SIG-M5 (cell line): ENCODE results near the gene MATN1.

ENCODE experiments used
- DNase-seq: peaks from one replicate; lab custom pipeline; 2025; lab: John Stamatoyannopoulos, UW

The MATN1 gene

GRCh38 chr1:30680879-30681278 lies 42.5 kb downstream of the MATN1 start:
- no peak for DNase-seq

- no peak for DNase-seq
Observed at GRCh38 chr1:30680429-30680828, 43.0 kb downstream of the MATN1 start.

- DNase-seq, result no peak
Observed at GRCh38 chr1:30679976-30680305, 43.4 kb downstream of the MATN1 start.

- no peak for DNase-seq
Observed at GRCh38 chr1:30679201-30679975, 44.0 kb downstream of the MATN1 start.

DNA sequence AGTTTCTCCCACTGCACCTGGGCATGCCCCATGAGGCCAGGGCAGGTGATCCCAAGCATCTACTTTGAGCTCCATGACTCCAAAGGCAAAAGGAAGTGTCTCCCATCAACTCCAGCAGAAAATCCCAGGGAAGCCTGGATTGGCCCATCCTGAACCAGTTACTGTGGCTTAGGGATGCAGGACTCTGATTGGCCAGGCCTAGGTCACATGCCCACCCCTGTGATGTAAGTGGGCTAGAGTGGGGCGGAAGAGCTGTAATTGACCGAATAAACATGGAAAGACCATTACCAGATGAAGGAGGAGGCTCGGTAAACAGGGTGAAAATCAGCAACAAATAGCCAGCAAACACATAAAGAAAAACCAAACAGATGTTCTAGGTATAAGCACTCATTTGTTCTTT lies 45.2 kb downstream of the MATN1 start:
- no peak for DNase-seq

GRCh38 chr1:30677471-30677870 lies 45.9 kb downstream of the MATN1 start:
- DNase-seq, result no peak

- DNase-seq, result no peak
Observed at GRCh38 chr1:30675761-30676160, 47.6 kb downstream of the MATN1 start.

DNA sequence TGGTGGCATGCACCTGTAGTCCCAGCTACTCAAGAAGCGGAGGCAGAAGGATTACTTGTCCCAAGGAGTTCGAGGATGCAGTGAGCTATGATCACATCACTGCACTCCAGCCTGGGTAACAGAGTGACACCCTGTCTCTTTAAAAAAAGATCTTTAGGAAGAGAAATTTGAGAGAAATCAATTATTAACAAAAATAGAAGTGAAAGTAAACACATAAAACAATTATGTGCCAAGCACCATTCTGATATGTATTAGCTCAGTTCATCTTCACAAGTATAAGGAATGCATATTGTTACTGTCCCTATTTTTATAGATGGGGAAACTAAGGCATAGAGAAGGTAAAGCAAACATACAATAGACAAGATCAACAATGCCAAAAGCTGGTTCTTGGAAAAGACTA lies 48.1 kb downstream of the MATN1 start:
- no peak for DNase-seq

GRCh38 chr1:30673395-30673794 lies 50.0 kb downstream of the MATN1 start:
- no peak for DNase-seq

DNA sequence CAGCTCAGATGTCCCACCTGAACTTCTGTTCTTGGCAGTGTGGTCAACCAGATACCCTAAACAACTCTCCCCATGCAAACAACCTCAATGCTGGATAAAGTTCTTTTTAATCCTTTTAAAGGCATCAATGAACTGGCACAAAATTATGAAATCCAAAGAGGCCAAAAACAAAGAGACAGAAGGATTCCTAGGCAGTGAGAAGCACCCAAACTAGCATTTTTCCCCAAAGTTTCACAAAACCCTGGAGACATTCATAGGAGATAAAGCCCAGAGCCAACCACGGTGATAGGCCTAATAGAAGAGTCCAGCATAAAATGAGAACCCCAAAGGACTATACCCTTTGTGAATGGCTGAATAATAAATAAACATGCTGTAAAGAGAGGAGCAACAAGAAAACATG lies 50.7 kb downstream of the MATN1 start:
- no peak for DNase-seq

- DNase-seq, result no peak
Observed at GRCh38 chr1:30670240-30671060, 52.9 kb downstream of the MATN1 start.

- no peak for DNase-seq
Observed at GRCh38 chr1:30668546-30669327, 54.6 kb downstream of the MATN1 start.

DNA sequence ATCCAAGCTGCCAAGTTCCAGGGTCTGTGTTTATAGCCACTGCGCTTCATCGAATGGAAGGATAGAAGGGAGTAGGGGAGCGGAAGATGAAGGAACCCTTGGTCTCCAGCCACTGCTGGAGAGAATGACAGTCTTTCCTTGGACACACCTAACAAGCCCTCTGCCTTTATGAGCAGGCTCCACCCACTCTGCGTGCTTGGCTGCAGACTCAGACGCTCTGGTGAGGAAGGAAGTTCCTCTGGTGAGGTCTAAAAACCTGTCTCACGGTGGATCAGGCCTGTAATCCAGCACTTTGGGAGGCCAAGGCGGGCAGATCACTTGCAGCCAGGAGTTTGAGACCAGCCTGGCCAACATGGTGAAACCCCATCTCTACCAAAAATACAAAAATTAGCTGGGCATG lies 55.4 kb downstream of the MATN1 start:
- DNase-seq, result no peak

DNA sequence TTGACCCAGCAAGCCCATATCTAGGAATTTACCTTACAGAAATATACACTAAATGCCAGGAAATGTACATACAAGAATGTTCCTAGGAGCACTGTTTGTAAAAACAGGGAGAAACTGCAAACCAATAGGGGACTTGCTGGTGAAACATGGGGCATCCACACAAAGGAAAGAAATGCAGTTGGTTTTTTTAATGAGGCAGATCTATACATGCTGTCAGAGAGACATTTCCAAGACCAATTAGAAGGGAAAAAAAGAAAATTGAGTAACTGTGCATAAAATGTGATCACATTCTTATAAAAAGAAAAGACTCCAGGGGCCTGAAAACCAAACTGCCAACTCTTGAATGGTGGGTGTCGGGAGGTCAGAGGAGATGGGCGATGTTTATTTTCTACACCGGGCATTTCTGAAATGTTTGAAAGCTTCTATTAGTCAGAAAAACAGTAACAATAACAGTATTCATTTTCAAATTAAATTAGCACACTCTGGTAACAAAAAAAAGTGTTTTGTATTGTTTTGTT lies 56.6 kb downstream of the MATN1 start:
- DNase-seq, result no peak

- no peak for DNase-seq
Observed at GRCh38 chr1:30665216-30666010, 58.0 kb downstream of the MATN1 start.

- no peak for DNase-seq
Observed at GRCh38 chr1:30664103-30664755, 59.2 kb downstream of the MATN1 start.

- DNase-seq, result no peak
Observed at GRCh38 chr1:30663596-30664091, 59.7 kb downstream of the MATN1 start.

DNA sequence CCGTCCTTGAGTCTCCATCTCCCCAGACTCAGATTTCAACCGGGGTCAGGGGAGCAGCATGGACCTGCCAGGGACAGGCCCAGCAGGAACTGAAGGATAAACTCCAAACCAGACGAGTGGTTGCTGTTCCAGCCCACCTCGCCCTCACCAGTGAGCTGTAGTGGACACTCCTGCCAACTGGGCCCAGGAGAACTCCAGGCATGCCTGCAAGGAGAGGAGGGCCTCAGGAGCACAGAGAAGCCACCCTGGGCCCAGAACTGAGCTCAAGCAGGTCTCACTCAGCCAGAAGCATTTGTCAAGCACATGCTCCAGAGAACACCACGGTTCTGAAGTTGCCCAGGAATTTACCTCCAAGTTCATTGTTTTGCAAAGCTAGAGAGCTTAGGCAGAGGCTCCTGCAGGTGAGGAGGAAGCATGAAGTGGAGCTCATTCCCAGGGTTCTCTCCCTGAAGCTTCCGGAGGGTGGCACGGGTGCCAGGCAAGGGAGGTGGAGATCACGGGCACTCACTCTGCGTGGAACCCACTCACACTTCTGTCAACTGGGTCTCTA lies 61.0 kb downstream of the MATN1 start:
- no peak for DNase-seq

DNA sequence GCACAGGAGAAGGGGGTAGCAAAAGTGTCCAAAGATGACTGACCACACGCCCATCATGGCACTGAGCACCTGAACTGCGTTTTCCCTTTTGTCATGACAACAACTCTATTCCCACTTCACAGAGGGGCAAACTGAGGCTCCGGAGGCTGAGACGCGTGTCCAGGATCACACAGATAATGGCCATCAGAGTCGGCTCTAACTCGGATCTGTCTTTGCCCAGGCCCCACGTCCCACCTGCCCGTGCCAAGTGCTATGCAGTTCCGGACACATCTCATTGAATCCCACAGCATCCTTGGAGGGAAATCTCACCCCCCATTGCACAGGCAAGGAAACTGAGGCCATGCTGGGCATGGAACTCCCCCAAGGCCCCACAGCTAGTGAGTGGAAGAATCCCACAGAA lies 62.1 kb downstream of the MATN1 start:
- no peak for DNase-seq
